HG02973 (cell line): ENCODE measurements around the gene PLPPR4.

ENCODE experiments used
- ATAC-seq: cut with Tn5 transposase; IDR thresholded peaks from one replicate; pipeline ENCODE4 v1.9.1; 2021; ENCODE audit warnings: moderate library complexity; ENCODE audit not compliant: unreplicated experiment

The PLPPR4 gene

DNA sequence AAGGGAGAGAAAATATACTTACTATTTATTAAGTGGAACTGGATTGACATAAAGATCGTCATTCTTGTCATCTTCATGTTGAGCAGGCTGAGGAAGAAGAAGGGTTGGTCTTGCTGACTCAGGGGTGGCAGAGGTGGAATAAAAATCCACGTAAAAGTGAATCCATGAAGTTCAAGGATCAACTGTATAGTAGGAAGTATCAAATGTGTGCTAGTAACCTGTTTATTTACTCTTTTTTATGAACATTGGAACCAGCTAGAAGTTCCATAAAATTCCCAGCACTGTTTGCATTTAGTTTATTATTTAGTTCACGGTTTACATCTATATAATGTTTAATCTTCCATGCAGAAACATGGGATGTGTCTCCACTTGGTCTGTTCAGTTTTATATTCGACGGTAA, 70.7 kb downstream of the PLPPR4 start:
- ATAC-seq = no peak

DNA sequence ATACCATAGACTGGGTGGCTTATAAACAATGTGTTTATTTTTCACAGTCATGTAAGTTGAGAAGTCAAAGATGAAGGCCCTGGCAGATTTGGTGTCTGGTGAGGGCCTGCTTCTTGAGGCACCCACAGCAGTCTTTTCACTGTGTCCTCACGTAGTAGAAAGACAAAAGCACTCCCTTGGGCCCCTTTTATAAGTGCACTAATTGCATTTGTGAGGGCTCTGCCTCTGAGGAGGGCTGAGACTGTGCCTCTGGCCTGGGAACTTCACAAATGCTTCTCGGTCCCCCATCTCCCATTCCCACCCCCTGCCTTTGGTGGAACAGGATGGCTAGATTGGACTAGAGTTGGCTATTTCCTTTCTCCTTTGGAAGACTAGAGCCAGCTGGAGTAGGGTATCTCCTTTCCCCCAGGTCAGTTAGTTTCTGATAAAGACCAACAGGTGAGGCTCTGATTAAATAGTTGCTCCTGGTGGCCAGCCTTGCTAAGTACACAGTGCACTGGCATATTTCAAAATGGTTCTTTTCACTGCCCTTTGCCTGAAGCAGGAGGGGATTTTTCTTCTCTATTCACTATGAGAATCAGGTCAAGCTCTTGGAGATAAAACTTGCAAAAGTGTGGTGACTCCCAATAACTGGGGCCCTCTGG, 82.9 kb downstream of the PLPPR4 start:
- ATAC-seq = no peak

DNA sequence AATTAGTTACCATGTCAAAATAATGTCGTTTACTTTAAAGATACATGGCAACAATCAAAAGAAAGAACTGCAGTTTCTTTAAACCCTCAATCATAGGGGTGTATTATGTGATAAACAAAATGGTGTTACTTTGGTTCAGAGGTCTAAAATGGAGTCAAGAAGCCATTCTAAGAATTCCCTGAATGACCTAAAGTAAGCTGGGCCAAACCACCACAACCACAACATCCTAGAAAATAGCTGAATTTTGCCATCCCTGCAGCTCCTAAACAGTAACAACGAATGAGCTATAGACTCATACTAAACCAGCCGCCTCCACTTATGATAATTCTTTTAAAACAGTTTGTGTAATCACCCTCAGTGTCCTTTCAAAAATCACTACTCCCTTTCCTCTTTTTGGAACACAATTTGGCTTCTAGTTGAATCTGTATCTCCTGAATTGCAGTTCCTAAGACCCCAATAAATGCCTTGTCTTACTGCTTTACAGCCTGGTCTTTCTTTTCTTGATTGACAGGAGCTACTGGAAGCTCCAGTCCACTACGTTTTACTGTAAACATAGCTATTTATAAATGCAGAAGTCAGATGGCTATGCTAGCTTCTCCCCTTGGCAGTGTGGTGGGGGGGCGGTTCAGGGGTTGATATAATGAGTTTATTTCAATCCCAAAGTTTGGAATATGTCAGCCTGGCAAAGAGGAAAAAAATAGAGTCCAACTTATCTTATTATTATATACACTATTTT, 84.3 kb downstream of the PLPPR4 start:
- ATAC-seq = no peak

DNA sequence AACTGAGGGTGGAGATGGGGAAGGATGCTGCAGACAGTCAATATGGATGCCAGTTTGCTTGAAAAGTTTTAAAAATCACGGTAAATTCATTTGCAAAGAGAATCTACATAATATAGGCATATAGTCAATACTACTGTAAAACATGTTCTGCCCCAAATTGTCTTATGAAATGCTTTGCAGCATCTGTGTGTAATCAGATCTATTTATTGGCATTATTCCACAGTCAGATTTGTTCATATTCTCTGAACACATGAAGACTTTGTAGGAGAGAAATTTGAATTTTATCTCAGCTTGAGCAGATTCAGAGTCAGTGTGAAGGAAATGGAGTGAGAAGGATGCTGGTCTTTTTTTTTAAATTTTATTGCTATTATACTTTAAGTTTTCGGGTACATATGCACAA, 88.5 kb downstream of the PLPPR4 start:
- no peak for ATAC-seq

DNA sequence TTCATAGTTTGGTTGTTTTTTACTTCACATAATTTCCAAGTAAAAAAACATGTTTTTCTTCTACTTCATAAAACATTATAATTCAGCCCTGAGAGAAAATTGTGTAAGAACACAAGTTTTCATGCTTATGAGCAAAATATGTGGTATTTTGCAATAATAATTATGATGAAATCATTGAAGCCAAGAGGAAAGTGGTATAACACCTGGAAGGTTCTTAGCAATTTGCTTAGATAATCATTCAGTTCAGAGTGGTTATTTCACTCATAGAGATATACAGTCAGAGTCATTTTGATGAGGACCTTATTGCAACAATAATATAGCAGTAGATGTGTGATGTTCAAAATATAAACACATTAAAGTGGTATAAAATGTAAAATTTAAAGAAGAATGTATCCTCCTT, 94.5 kb downstream of the PLPPR4 start:
- no peak for ATAC-seq
